GM12878 (cell line): ENCODE measurements around the gene ANO10.

Source experiments
- BACH1 ChIP-seq: fragments of 450-650 bp; IDR thresholded peaks from 2 replicates; pipeline ENCODE4 v1.6.1; 2017; ENCODE audit warnings: mild to moderate bottlenecking, borderline replicate concordance
- KDM1A ChIP-seq: fragments of 200-600 bp; sonication (generic); IDR thresholded peaks from 2 replicates; pipeline ENCODE4 v1.6.1; 2016; ENCODE audit warnings: borderline replicate concordance
- POLR2AphosphoS5 ChIP-seq: IDR thresholded peaks from 2 replicates; pipeline ENCODE4 v1.6.1; 2011; ENCODE audit warnings: mild to moderate bottlenecking, low read length, inconsistent platforms
- TF ChIP-seq, protein P1 (sequence below), 3 experiments: IDR thresholded peaks in 2 of 3; conservative IDR thresholded peaks in 1 of 3; 2 replicates each; pipeline ENCODE4 v1.5.1; 2011; ENCODE audit warnings: low read depth in 3 of 3, low read length in 3 of 3, mild to moderate bottlenecking in 3 of 3, control low read depth in 2 of 3, moderate library complexity in 2 of 3, inconsistent platforms in 1 of 3, mixed read lengths in 1 of 3; ENCODE audit not compliant: control insufficient read depth in 2 of 3, insufficient read depth in 1 of 3; ENCODE audit errors: extremely low read depth in 1 of 3

DNA sequence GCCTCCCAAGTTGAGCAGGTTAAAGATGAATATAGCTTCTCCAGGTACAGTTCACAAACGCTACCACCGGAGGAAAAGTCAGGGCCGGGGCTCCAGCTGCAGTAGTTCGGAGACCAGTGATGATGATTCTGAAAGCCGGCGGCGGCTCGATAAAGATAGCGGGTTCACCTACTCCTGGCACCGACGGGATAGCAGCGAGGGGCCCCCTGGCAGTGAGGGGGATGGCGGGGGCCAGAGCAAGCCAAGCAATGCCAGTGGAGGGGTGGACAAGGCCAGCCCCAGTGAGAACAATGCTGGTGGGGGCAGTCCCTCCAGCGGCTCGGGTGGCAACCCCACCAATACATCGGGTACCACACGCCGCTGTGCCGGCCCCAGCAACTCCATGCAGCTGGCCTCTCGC is 274.0 kb downstream of the ANO10 start:
- TF ChIP-seq BACH1 (no peak), KDM1A (no peak), POLR2AphosphoS5 (no peak)
- TF ChIP-seq, protein P1, sequence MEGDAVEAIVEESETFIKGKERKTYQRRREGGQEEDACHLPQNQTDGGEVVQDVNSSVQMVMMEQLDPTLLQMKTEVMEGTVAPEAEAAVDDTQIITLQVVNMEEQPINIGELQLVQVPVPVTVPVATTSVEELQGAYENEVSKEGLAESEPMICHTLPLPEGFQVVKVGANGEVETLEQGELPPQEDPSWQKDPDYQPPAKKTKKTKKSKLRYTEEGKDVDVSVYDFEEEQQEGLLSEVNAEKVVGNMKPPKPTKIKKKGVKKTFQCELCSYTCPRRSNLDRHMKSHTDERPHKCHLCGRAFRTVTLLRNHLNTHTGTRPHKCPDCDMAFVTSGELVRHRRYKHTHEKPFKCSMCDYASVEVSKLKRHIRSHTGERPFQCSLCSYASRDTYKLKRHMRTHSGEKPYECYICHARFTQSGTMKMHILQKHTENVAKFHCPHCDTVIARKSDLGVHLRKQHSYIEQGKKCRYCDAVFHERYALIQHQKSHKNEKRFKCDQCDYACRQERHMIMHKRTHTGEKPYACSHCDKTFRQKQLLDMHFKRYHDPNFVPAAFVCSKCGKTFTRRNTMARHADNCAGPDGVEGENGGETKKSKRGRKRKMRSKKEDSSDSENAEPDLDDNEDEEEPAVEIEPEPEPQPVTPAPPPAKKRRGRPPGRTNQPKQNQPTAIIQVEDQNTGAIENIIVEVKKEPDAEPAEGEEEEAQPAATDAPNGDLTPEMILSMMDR (IDR thresholded peaks at IDR 0.05 in 2 of 3, conservative IDR thresholded peaks at IDR 0.05 in 1 of 3; ENCODE audit: control insufficient read depth in 2 of 3, extremely low read depth in 1 of 3, insufficient read depth in 1 of 3, low read depth in 3 of 3, low read length in 3 of 3) = no peak
